Measurements from ENCODE around the gene ACBD3.

GRCh38 chr1:226108935-226109828 is 77.4 kb downstream of the ACBD3 start:
- TF ChIP-seq POLR2A (IDR thresholded peaks at IDR 0.05; ENCODE audit: low read depth, low read length) (no peak), TAF1 (IDR thresholded peaks at IDR 0.05; ENCODE audit: low read depth, low read length) (no peak), POLR2AphosphoS5 (IDR thresholded peaks at IDR 0.05; ENCODE audit: low read depth, low read length) (no peak)

Measured in GM12891 (cell line).